NCI-H1930 (cell line): ENCODE results near the gene DDX54.
"Not testable (repeated sequence)": the region's sequence is repeated elsewhere in the genome, so short reads cannot be mapped to it uniquely, and the experiment has no call there.

Source experiments
- DNase-seq, 2 experiments: peaks; one replicate each; lab custom pipeline; 2025; lab: John Stamatoyannopoulos, UW

The DDX54 gene

DNA sequence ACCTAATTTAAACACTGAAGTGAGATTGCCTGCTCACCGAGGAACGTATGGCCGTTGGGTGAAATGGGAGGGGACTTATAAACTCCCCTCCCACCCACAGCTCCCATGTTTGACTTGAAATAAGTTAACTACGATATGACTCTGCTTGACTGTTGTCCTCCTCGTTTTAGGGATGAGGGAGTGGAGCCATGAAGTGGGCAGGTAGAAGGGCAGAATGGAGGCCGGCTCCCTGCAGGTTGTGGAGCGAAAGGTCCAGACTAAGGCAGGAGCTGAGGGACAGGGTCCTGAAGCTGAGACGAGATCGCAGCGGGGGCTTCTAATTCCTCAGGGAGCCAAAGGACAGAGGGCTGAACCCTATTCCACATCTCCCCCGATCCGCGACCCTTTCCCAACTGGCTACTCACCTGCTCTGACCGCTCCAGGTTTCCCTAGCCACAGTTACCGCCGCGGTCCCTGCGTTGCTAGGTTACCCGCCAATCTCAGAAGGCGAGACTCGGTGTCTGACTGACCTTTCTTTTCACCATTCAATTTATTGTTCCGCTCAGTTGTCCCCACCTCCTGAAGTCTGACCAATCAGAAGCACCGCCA, 35.4 kb upstream of the DDX54 start:
- DNase-seq = no peak

DNA sequence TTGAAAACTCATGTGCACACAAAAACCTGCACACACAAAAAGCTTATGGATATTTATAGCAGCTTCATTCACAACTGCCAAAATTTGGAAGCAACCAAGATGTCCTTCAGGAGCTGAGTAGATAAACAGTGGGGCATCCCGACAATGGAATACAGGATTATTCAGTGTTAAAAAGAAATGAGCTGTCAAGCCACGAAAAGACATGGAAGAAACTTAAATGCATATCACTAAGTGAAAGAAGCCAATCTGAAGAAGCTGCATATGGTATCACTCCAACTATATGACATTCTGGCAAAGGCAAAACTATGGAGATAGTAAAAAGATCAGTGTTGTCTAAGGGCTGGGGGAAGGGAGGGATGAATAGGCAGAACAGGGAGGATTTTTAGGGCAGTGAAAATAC, 30.7 kb upstream of the DDX54 start:
- no peak for DNase-seq

- DNase-seq = no peak
These were observed 29.7 kb upstream of the DDX54 start for GRCh38 chr12:113214895-113215400.

GRCh38 chr12:113211160-113211559, 25.9 kb upstream of the DDX54 start:
- no peak for DNase-seq

GRCh38 chr12:113208041-113208934, 23.0 kb upstream of the DDX54 start:
- no peak for DNase-seq

DNA sequence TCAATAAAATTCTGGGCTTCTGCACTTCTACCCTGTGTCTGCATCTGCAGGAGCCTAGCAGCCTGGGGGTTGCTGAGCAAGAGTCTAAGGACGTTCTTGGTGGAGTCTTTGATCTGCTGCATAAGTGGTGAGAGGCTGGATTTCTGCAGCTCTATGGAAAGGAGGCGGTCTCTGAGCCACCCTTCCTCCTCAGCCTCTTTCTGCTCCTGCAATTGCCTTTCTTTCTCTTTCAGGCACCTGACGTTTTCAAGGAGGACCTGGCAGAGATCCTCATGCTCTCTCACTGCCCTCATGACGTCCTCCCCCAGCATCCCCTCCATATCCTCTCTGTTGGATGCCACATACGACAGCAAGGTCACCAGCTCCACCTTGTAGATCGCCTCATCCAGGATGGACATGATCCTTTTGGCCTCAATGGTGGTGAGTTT, 22.3 kb upstream of the DDX54 start:
- no peak for DNase-seq

DNA sequence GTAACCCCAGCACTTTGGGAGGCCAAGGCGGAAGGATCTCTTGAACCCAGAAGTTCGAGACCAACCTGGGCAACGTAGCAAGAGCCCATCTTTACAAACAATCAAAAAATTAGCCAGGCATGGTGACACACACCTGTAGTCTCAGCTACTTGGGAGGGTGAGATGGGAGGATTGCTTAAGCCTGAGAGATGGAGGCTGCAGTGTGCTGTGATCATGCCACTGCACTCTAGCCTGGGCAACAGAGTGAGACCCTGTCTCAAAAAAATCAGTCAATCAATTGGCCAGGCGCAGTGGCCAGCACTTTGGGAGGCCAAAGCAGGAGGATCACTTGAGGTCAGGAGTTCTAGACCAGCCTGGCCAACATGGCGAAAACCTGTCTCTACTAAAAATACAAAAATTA, 21.5 kb upstream of the DDX54 start:
- DNase-seq = not testable (repeated sequence)

DNA sequence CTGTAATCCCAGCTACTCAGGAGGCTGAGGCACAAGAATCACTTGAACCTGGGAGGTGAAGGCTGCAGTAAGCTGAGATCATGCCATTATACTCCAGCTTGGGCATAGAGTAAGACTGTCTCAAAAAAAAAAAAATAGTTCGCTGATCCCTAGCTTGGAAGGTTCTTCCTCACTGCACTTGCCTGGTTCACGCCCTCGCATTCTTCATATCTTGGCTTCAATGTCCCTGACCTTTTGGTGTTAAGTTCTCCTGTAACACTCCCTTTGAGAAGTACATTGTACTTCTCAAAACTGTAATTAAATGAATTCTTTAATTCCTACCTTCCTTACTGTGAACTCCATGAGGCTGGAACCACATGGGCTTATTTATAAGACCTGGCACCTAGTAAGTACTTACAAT, 19.5 kb upstream of the DDX54 start:
- no peak for DNase-seq

DNA sequence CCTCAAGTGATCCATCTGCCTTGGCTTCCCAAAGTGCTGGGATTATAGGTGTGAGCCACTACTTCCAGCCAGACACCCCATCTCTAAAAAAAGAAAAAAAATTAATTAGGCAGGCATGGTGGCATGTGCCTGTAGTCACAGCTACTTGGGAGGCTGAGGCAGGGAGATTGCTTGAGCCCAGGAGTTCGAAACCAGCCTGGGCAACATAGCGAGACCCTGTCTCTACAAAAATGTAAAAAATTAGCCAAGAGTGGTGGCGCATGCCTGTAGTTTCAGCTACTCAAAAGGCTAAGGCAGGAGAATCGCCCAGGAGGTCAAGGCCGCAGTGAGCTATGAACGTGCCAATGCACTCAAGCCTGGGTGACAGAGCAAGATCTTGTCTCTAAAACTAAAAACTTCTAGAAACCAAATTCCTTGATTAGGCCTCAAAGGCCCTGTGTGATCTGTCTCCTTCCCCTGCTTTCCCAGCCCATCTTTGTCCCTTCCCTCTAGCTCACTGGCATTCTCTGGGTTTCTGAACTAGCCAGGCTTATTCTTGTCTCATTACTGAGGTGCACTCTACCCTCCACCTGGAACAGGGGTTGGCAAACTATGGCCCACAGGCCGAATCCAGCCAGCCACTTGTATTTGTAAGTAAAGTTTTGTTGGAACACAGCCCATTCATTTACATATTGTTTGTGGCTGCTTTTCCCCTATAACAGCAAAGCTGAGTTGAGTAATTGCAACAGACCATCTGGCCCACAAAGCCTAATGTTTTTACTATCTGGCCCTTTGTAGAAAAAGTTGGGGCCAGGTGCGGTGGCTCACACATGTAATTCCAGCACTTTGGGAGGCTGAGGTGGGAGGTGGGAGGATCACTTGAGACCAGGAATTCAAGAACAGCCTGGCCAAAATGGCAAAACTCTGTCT, 18.8 kb upstream of the DDX54 start:
- DNase-seq = no peak

DNA sequence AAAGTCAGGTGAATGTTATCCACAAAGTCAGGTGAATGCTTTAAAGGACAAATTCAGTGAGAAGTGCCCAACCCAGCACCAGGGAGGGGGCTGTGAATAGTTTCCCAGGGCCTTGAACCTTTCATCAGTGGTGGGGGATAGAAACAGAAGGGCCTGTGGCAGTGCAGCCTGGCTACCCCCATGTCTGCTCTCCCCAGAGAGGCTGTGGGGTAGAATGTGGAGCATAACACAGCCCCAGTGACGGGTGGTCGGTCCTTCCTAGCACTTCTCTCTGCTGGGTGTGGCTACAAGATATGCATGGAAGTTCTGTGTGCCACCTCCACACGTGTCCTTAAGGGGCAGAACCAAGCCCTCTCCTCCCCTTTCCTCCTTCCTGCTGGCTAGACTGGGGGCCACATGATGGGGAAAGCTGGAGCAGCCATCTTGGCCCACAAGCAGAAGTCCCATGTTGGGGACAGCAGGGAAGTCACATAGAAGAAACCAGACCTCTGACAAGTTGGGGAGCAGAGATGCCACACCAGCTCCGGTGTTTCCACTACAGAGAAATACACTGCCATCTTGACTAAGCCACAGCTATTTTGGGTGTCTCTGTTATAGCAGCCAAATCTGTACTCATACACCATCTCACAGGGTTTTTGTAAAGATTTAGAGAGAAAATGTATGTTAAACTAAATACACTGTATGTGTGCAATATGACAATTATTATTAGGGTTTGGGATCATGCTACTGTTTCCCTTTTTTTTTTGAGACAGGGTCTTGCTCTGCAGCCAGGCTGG, 17.2 kb upstream of the DDX54 start:
- no peak for DNase-seq

DNA sequence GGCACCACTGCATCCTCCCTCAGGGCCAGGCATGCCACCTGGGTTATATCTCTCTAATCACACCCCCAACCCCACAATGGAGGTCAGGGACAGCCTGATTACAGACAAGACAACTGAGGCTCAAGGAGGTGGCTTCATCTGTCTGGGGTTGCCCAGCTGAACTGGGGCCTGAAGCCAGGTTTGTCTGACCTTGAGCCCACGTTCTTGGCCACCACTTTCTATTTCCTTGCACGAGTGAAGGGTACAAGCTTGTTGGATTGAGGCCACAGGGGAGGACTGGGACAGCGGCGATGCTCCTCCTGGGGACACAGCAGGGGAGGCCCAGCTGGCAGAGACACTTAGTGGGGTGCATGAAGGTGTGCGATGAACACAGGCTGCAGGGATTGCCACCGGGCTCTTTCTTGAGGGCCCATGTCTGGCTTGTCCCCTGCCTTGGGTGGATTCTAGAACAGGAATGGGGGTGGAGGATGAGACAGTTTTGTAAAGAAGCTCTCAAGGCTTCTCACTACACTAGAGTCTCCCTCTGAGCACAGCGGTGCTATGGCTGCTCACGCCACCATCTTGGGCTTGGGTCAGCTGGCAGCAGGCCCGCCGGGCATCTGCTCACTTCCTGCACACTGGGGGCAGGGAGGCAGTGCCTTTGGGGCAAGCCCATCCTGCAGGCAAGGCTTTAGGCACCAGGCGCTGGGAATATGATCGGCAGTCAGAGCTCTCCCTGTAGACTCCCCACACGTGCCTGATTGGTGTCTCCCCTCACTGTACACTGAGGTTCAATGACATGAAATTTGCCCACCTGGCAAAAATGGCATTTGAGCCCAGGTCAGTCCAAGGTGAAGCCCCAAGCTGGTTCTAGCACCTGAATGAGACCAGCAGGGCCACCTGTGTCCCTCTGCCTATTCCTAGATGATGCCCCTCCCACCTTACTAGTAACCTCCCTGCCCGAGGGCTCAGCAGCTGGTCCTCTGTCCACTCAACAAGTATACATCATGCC, 16.2 kb upstream of the DDX54 start:
- no peak for DNase-seq

- DNase-seq = no peak
These were observed 14.9 kb upstream of the DDX54 start for GRCh38 chr12:113200021-113200797.

GRCh38 chr12:113198296-113198695, 13.0 kb upstream of the DDX54 start:
- DNase-seq = no peak

DNA sequence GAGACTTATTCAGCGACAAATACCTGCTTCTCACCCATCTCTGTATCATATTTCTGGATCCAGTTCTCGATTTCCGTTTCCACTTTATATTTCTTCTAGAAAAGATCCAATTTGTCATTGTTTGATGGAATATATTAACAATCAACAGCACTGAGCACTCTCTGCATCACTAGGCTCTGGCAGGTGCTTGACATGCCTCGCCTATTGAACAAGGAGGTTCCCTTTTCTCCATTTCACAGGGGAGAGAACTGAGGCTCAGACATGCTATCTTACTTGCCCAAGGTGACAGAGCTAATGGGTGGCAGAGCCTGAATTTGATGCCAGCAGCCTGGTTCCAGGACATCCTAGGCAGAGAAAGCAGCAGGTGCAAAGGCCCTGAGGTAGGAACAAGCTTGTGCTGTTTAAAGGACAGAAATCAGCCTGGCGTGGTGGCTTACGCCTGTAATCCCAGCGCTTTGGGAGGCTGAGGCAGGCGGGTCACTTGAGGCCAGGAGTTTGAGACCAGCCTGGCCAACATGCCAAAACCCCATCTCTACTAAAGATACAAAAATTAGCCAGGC, 12.3 kb upstream of the DDX54 start:
- no peak for DNase-seq

- DNase-seq = peak in 1 of 2 experiments; percentile 7
These were observed 11.7 kb upstream of the DDX54 start for GRCh38 chr12:113196990-113197389.

- no peak for DNase-seq
These were observed 11.3 kb upstream of the DDX54 start for GRCh38 chr12:113196582-113196981.

DNA sequence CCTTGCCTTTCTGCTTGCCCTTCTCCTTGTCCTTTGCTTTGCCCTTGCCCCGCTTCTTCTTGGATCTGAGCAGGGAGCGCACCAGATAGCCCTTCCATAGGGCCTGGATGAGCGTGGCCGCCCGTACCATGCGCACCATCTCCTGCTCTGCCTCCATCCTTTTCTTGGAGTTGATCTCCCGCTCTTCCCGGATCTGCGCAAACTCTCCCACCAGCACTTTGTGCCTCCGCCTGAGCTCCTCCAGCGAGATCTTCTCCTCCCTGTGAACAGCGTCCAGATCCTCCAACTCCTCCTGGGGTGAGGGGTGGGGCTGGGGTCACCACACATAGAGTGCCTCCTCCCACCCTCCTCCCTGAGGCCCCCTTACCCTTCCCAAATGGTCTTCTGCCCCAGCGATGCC, 10.3 kb upstream of the DDX54 start:
- DNase-seq = no peak

GRCh38 chr12:113194971-113195391, 9.7 kb upstream of the DDX54 start:
- DNase-seq = no peak

GRCh38 chr12:113191227-113191626, 5.9 kb upstream of the DDX54 start:
- no peak for DNase-seq
